Adipocyte (in vitro differentiated cells): ENCODE data around the gene ADGB.

Experiments
- DNase-seq: peaks from one replicate; pipeline ENCODE4 v3.0.0-alpha.2; 2015; ENCODE audit warnings: low read depth
- H3K27me3 ChIP-seq: replicated peaks from 2 replicates; pipeline ENCODE4 v1.7.0; 2013; ENCODE audit warnings: mild to moderate bottlenecking, low read length, moderate library complexity; ENCODE audit not compliant: control insufficient read depth, insufficient read depth
- H3K36me3 ChIP-seq: 2 replicates; pipeline ENCODE4 v1.7.0; 2013; ENCODE audit warnings: low read length, mild to moderate bottlenecking, moderate library complexity; ENCODE audit not compliant: control insufficient read depth, insufficient read depth, severe bottlenecking
- H3K4me1 ChIP-seq: 2 replicates; pipeline ENCODE4 v1.7.0; 2013; ENCODE audit warnings: mild to moderate bottlenecking, low read length, moderate library complexity; ENCODE audit not compliant: control insufficient read depth, insufficient read depth
- H3K4me3 ChIP-seq: 2 replicates; pipeline ENCODE4 v1.7.0; 2013; ENCODE audit warnings: mild to moderate bottlenecking, low read length, moderate library complexity
- H3K9ac ChIP-seq: 2 replicates; pipeline ENCODE4 v1.7.0; 2013; ENCODE audit warnings: mild to moderate bottlenecking, low read length, moderate library complexity
- H3K9me3 ChIP-seq: 2 replicates; pipeline ENCODE4 v1.7.0; 2013; ENCODE audit warnings: mild to moderate bottlenecking, low read length, moderate library complexity; ENCODE audit not compliant: control insufficient read depth

ADGB gene

DNA sequence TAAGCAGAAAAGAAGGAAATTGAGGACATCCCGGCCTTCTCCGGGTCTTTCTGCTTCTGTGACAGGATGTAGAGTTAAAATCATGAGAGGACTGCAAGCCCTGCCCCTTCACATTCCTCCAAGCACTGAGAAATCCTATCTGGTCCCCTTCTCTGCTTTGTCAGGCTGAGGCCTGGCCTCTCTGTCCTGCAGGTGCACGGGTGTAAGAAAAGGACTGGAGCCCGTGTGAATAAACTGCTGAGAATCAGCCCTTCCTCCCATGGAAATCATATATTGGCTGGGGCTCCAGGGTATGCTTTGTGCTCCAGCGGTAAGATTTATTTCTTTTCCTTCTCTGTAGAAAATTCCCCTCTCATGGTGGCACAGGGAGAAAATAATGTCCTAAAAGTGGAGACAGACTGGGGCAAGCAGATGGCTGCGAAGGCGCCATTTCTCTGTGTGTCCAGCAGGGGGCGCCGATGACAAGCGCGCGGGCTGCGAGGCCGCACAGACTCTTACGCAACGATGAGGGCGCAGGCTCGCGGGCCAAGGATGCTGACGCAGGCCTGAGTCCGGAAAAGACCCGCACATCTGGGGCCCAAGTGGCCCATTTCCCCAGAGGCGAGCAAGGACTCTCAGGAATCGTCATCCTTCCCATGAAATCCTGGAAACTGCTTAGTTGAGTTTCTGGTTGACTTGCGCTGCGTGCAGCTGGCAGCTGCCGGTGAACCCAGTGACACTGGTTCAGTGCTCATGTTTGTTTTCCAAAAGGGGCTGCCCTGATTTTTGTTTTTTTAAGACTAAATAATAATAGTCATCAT is 258.6 kb downstream of the ADGB start:
- peaks cover 5% of the 10 kb centered on the region for H3K4me1 ChIP-seq
- H3K27me3 ChIP-seq = no peaks in the 10 kb centered on the region
- H3K4me3 ChIP-seq = peak overlapping the region; percentile 78
- peak overlapping the region; percentile 79 for H3K9ac ChIP-seq
- DNase-seq = peak; percentile 97
- no peaks in the 10 kb centered on the region for H3K36me3 ChIP-seq
- H3K9me3 ChIP-seq = no peaks in the 10 kb centered on the region

DNA sequence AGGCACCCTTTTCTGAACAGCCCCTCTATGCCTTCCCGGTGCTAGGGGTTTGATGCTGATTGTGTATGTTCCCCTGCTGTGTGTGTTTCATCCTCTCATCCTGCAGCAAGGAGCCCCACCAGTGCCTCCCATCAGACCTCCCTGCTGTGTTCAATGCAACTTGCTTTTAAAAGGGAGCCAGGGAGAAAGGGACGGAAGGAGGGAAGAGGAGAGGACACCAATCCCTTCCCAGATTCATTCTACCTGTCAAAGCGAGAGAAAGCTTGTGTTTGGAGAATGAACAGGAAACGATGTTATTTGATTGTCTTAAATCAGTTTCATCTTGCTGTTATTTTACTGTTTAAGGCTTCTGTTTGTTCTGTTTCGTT is 259.2 kb downstream of the ADGB start:
- no peaks in the 10 kb centered on the region for H3K27me3 ChIP-seq
- peaks cover 5% of the 10 kb centered on the region for H3K4me1 ChIP-seq
- no peak for DNase-seq
- no peaks in the 10 kb centered on the region for H3K36me3 ChIP-seq
- peak overlapping the region; percentile 78 for H3K4me3 ChIP-seq
- no peaks in the 10 kb centered on the region for H3K9me3 ChIP-seq
- peak overlapping the region; percentile 79 for H3K9ac ChIP-seq

DNA sequence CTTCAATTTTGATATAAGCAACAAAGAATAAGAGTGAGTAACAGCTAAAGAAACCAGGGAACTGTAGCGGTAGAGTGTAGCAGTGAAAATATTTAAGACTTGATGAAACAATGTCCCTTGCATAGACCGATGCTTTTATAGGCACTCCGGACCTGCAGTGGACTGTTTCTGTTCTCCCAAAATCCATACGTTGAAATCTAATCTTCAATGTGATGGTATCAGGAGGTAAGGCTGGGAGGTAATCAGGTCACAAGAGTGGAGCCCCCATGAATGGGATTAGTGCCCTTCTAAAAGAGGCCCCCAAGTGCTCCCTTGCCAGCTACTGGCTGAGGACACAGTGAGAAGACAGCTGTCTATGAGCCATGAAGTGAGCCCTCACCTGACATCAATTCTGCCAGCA is 260.4 kb downstream of the ADGB start:
- Histone ChIP-seq H3K27me3 (no peaks in the 10 kb centered on the region), H3K4me3 (no peak overlapping the region), H3K9me3 (no peaks in the 10 kb centered on the region), H3K4me1 (peaks cover 5% of the 10 kb centered on the region), H3K36me3 (no peaks in the 10 kb centered on the region), H3K9ac (no peak overlapping the region)
- no peak for DNase-seq

DNA sequence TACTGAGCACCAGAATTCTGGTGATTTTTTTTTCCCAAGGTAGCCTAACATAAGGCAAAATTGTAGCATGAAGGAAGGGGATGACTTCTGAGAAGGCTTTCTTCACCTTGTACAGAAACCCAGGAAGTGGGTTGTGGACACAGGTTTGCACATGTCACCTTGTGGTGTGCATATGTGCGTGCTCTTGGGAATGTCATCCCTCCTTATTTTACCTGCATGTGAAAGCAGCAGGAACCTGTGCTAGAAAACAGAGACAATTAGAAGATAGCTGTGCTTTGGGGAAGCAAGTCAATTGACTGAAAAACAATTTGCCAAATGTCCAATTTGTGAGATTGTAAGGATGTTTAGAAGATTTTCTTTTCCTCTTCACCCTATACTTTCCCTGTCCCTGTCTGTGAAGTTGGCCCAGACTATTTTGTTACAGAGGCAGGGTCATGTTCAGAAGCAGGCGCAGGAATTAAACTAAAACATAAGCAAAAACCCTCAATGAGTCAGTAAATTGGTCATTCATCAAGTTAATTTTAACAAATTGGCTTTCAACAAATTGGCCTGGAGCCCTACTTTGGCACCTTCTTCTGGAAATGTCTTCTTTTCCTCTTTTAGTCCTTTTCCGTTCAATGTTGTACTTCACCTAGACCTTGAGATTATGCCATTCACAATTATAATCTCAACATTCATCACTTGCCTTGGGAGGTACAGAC is 261.2 kb downstream of the ADGB start:
- Histone ChIP-seq H3K9me3 (no peaks in the 10 kb centered on the region), H3K36me3 (no peaks in the 10 kb centered on the region), H3K4me3 (no peak overlapping the region), H3K27me3 (no peaks in the 10 kb centered on the region), H3K4me1 (peaks cover 5% of the 10 kb centered on the region), H3K9ac (no peak overlapping the region)
- no peak for DNase-seq

DNA sequence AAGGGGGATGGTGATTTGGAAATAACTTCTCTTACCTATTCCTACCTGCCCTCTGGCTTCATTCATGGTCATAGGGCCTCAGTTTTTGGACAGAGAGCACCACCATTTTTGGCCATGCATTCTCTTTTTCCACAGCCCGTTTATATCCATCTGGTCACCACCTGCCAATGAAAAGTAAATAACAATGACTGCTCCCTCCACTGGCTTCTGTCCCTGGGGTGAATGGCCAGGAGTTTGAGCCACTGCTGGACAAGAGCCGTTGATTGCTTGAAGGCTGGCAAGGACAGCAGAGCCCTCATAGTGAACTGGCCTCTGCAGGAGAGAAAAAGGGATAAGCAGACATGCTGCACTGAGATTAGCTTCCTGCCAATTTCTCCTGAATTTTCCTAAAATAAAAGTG is 261.8 kb downstream of the ADGB start:
- Histone ChIP-seq H3K4me1 (peaks cover 5% of the 10 kb centered on the region), H3K9me3 (no peaks in the 10 kb centered on the region), H3K4me3 (no peak overlapping the region), H3K27me3 (no peaks in the 10 kb centered on the region), H3K9ac (no peak overlapping the region), H3K36me3 (no peaks in the 10 kb centered on the region)
- no peak for DNase-seq

DNA sequence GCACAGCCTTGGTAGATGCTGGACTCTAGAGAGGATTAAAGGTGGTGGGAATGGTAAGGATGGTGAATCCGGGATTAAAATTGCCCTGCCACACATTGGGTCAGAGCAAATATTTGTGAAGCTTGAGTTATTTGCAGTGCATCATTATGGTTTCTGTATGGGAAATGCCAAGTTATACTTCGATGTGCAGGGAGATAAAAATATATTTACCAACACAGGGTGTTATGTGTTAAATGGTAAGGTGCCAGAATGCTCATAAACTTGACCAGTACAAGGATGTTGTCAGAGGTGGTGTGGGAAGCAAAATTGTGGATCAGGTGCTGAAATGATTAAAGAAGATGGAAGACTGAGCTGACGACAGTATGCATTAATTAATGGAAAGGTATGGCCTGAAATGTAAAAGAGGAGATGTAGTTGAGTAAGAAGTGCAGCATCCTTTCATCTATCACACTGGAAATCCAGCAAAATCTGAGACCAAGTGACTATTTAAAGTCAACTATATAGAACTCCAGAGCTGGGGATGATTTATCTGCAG is 262.3 kb downstream of the ADGB start:
- no peaks in the 10 kb centered on the region for H3K27me3 ChIP-seq
- DNase-seq = no peak
- no peak overlapping the region for H3K4me3 ChIP-seq
- no peaks in the 10 kb centered on the region for H3K9me3 ChIP-seq
- H3K9ac ChIP-seq = no peak overlapping the region
- H3K4me1 ChIP-seq = peaks cover 5% of the 10 kb centered on the region
- no peaks in the 10 kb centered on the region for H3K36me3 ChIP-seq

DNA sequence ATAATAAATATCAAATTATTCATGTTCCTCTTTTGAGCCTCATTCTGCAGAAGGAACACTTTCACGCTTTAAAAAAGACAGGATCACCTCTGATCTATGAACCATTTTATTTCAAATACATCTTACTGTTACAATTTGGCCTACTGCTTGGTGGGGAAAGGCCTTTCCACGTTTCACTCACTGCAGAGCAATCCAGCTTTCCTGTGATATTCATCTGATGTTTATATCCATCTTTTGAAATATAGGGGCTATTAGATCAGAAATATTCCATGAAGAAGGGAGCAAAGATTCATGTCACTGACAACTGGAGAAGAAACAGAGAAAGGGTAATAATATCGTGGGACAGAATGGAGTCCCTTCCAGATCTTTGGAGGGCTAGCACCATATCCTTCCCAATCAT is 262.9 kb downstream of the ADGB start:
- Histone ChIP-seq H3K9me3 (no peaks in the 10 kb centered on the region), H3K36me3 (no peaks in the 10 kb centered on the region), H3K9ac (no peak overlapping the region), H3K4me3 (no peak overlapping the region), H3K4me1 (peaks cover 5% of the 10 kb centered on the region), H3K27me3 (no peaks in the 10 kb centered on the region)
- DNase-seq = no peak

DNA sequence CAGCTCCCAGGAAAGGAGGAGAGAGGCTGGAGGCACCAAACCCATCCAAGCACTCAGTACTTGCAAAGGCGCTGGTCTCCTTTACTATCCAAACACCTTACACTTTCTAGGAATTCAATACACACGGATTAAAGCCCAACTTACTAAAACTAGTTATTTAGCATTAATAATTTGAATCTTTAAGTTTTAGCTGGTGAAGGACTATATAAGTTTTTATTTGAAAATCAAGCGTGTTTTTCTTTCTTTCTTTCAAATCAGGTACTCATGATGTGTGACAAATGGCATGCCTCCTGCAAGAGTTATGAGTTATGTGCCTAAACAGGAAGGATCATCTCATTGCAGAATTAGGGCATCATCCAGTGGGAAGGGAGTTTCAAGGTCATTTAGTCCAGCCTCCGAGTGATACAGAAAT is 263.7 kb downstream of the ADGB start:
- DNase-seq = no peak
- Histone ChIP-seq H3K9me3 (no peaks in the 10 kb centered on the region), H3K36me3 (no peaks in the 10 kb centered on the region), H3K9ac (no peak overlapping the region), H3K4me1 (peaks cover 5% of the 10 kb centered on the region), H3K27me3 (no peaks in the 10 kb centered on the region), H3K4me3 (no peak overlapping the region)

DNA sequence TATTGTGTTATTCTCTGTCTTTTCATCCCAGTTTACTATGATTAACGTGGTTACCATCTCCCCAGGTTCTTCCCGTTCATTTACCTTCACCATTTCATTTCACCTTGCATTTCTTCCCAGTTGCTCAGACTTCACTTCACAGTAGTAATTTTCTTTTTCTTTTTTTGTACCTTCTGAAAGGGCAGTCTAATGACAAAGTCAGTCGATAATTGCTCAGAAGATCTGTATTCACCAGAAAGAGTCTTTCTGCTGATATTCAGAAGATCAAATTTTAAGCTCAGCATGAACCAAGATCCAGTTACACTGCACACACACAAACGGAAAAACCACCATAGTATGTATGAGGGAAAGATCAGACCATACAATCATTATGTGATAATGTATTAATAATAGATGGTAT is 265.5 kb downstream of the ADGB start:
- no peaks in the 10 kb centered on the region for H3K9me3 ChIP-seq
- H3K36me3 ChIP-seq = no peaks in the 10 kb centered on the region
- H3K4me1 ChIP-seq = no peaks in the 10 kb centered on the region
- no peak overlapping the region for H3K4me3 ChIP-seq
- H3K27me3 ChIP-seq = no peaks in the 10 kb centered on the region
- H3K9ac ChIP-seq = no peak overlapping the region
- no peak for DNase-seq

DNA sequence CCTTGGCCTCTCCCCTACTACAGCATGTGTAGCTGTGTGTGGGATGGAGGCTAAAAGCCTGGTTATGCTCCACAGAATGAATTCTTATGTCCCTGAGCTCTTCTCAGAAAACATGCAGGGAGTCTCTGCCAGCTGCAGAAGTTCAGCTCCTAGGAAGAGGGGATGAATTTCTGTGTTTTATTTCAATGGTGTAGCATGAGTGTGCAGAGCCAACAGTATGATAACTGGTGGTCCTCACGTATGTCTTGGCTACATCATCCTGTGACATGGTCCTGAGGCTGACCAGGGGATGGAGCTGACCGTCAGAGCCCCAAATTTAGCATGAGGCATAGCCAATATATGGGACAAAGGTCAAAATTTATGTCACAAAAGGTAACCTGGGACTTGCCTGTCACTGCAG is 266.1 kb downstream of the ADGB start:
- no peaks in the 10 kb centered on the region for H3K36me3 ChIP-seq
- no peak overlapping the region for H3K9ac ChIP-seq
- no peak overlapping the region for H3K4me3 ChIP-seq
- no peaks in the 10 kb centered on the region for H3K9me3 ChIP-seq
- no peak for DNase-seq
- H3K27me3 ChIP-seq = no peaks in the 10 kb centered on the region
- H3K4me1 ChIP-seq = no peaks in the 10 kb centered on the region
